ENCODE results near the gene MCOLN3.

MCOLN3 gene

DNA sequence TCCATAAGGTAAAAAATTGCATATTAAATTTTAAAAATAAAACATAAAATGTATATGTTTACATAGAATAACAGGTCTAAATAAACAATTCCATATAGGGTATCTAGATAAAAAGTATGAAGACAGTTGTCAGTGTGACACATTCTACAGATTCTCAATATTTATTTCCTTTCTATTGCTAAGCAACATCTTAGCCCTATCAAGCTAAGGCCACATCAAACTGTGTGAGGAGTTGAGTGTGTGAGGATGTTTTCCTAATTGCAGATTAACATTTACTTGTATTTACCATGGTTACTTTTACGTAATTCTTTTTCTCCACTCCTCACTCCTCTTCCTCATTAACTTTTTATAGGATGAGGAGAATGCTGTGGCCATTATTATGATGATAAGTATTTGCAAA, 41.9 kb upstream of the MCOLN3 start:
- H3F3A ChIP-seq (ENCODE audit: control insufficient read depth, insufficient read depth): no peaks in the 10 kb centered on the region

DNA sequence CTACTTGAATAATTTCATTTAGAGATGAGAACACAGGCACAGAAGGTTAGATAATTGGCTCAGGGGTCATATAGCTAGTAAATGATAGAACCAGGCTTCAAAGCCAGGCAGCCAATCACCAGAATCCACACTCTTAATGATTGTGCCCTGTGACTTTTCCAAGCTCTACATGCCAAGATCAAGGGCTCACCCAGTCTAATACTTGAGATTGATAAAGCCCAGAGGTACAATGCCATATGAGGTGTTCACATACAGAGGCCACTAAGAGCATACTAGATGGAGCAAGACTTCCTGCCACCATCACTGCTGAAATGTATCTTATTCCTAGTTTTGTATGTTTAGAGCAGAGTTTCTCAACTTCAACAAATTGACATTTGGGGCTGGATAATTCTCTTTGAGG, 40.9 kb upstream of the MCOLN3 start:
- no peaks in the 10 kb centered on the region for H3K9me2 ChIP-seq (replicated peaks; ENCODE audit: control insufficient read depth, low read length)
- no peaks in the 10 kb centered on the region for H3K36me3 ChIP-seq (ENCODE audit: control insufficient read depth, low read length)
- H3K27me3 ChIP-seq (ENCODE audit: control insufficient read depth, low read length): peaks cover 47% of the 10 kb centered on the region
- H3K4me3 ChIP-seq (ENCODE audit: low read length): no peak overlapping the region
- no peaks in the 10 kb centered on the region for H4K20me1 ChIP-seq (ENCODE audit: control insufficient read depth, insufficient read depth, low read depth, low read length)
- no peaks in the 10 kb centered on the region for H3K9me3 ChIP-seq (ENCODE audit: control insufficient read depth, insufficient read depth, low read length)
- TF ChIP-seq, protein P1, sequence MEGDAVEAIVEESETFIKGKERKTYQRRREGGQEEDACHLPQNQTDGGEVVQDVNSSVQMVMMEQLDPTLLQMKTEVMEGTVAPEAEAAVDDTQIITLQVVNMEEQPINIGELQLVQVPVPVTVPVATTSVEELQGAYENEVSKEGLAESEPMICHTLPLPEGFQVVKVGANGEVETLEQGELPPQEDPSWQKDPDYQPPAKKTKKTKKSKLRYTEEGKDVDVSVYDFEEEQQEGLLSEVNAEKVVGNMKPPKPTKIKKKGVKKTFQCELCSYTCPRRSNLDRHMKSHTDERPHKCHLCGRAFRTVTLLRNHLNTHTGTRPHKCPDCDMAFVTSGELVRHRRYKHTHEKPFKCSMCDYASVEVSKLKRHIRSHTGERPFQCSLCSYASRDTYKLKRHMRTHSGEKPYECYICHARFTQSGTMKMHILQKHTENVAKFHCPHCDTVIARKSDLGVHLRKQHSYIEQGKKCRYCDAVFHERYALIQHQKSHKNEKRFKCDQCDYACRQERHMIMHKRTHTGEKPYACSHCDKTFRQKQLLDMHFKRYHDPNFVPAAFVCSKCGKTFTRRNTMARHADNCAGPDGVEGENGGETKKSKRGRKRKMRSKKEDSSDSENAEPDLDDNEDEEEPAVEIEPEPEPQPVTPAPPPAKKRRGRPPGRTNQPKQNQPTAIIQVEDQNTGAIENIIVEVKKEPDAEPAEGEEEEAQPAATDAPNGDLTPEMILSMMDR (IDR thresholded peaks at IDR 0.05; ENCODE audit: low read depth, low read length, poor library complexity, severe bottlenecking): no peak
- TF ChIP-seq EZH2phosphoT487 (IDR thresholded peaks at IDR 0.05; ENCODE audit: borderline replicate concordance, low read length): no peak
- H3K27ac ChIP-seq (ENCODE audit: low read depth, low read length): no peak overlapping the region
- H3K4me1 ChIP-seq (ENCODE audit: control insufficient read depth, low read length): peaks cover 6% of the 10 kb centered on the region
- H3K4me2 ChIP-seq (ENCODE audit: low read length): no peak overlapping the region
- H3F3A ChIP-seq (ENCODE audit: control insufficient read depth, insufficient read depth): no peaks in the 10 kb centered on the region
- H3K79me2 ChIP-seq (ENCODE audit: control insufficient read depth, low read length): no peaks in the 10 kb centered on the region

More for the DNA sequence above, 41.9 kb upstream of the MCOLN3 start:
- Histone ChIP-seq H3K4me1 (ENCODE audit: control insufficient read depth, low read length) (peaks cover 6% of the 10 kb centered on the region), H3K9me2 (replicated peaks; ENCODE audit: control insufficient read depth, low read length) (no peaks in the 10 kb centered on the region), H3K79me2 (ENCODE audit: control insufficient read depth, low read length) (no peaks in the 10 kb centered on the region), H3K9me3 (ENCODE audit: control insufficient read depth, insufficient read depth, low read length) (no peaks in the 10 kb centered on the region), H3K36me3 (ENCODE audit: control insufficient read depth, low read length) (no peaks in the 10 kb centered on the region), H3K27ac (ENCODE audit: low read depth, low read length) (no peak overlapping the region), H3K27me3 (ENCODE audit: control insufficient read depth, low read length) (peaks cover 48% of the 10 kb centered on the region), H4K20me1 (ENCODE audit: control insufficient read depth, insufficient read depth, low read depth, low read length) (no peaks in the 10 kb centered on the region), H3K4me3 (ENCODE audit: low read length) (no peak overlapping the region), H3K4me2 (ENCODE audit: low read length) (no peak overlapping the region)
- TF ChIP-seq, protein P1 (IDR thresholded peaks at IDR 0.05; ENCODE audit: low read depth, low read length, poor library complexity, severe bottlenecking): no peak
- no peak for TF ChIP-seq EZH2phosphoT487 (IDR thresholded peaks at IDR 0.05; ENCODE audit: borderline replicate concordance, low read length)

DNA sequence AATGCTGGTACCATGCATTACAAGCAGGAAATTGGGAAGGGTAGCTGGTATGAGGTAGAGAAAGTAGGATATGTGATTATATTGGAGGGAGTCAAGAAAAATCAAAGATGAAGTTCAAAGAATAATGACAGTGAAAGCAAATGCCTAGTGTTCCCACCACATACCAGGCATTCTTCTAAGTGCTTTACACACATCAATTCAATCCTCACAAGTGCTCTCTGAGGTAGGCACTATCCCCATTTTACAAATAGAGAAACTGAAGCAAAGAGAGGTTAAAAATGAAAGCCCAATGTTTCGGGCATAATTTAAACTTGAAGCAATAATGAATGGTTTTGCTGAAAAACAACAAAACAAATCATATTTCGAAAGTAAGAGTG, 40.1 kb upstream of the MCOLN3 start:
- no peak overlapping the region for H3K27ac ChIP-seq (ENCODE audit: low read depth, low read length)
- TF ChIP-seq, protein P1 (IDR thresholded peaks at IDR 0.05; ENCODE audit: low read depth, low read length, poor library complexity, severe bottlenecking): no peak
- TF ChIP-seq EZH2phosphoT487 (IDR thresholded peaks at IDR 0.05; ENCODE audit: borderline replicate concordance, low read length): no peak

More for the DNA sequence above, 40.1 kb upstream of the MCOLN3 start:
- Histone ChIP-seq H3F3A (ENCODE audit: control insufficient read depth, insufficient read depth) (no peaks in the 10 kb centered on the region), H3K27me3 (ENCODE audit: control insufficient read depth, low read length) (peaks cover 39% of the 10 kb centered on the region), H3K79me2 (ENCODE audit: control insufficient read depth, low read length) (no peaks in the 10 kb centered on the region), H3K36me3 (ENCODE audit: control insufficient read depth, low read length) (no peaks in the 10 kb centered on the region), H3K9me2 (replicated peaks; ENCODE audit: control insufficient read depth, low read length) (no peaks in the 10 kb centered on the region), H3K4me3 (ENCODE audit: low read length) (no peak overlapping the region), H3K4me1 (ENCODE audit: control insufficient read depth, low read length) (peaks cover 6% of the 10 kb centered on the region), H3K9me3 (ENCODE audit: control insufficient read depth, insufficient read depth, low read length) (no peaks in the 10 kb centered on the region), H3K4me2 (ENCODE audit: low read length) (no peak overlapping the region), H4K20me1 (ENCODE audit: control insufficient read depth, insufficient read depth, low read depth, low read length) (no peaks in the 10 kb centered on the region)
